ENCODE data around the gene CORO1C.

- TF ChIP-seq, protein P1, sequence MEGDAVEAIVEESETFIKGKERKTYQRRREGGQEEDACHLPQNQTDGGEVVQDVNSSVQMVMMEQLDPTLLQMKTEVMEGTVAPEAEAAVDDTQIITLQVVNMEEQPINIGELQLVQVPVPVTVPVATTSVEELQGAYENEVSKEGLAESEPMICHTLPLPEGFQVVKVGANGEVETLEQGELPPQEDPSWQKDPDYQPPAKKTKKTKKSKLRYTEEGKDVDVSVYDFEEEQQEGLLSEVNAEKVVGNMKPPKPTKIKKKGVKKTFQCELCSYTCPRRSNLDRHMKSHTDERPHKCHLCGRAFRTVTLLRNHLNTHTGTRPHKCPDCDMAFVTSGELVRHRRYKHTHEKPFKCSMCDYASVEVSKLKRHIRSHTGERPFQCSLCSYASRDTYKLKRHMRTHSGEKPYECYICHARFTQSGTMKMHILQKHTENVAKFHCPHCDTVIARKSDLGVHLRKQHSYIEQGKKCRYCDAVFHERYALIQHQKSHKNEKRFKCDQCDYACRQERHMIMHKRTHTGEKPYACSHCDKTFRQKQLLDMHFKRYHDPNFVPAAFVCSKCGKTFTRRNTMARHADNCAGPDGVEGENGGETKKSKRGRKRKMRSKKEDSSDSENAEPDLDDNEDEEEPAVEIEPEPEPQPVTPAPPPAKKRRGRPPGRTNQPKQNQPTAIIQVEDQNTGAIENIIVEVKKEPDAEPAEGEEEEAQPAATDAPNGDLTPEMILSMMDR (IDR thresholded peaks at IDR 0.05; ENCODE audit: low read depth, low read length, missing input control): no peak
- no peak for TF ChIP-seq GABPA (IDR thresholded peaks at IDR 0.05 in 1 of 2, conservative IDR thresholded peaks at IDR 0.05 in 1 of 2)
- TF ChIP-seq ZBTB33 (IDR thresholded peaks at IDR 0.05): no peak
- no peak for TF ChIP-seq EGR1 (IDR thresholded peaks at IDR 0.05; ENCODE audit: low read depth in 2 of 2)
- TF ChIP-seq ATF3 (IDR thresholded peaks at IDR 0.05): no peak
- TF ChIP-seq TAF1 (conservative IDR thresholded peaks at IDR 0.05): no peak
- no peak for TF ChIP-seq MAX (IDR thresholded peaks at IDR 0.05)
- TF ChIP-seq RAD21 (IDR thresholded peaks at IDR 0.05): no peak
- TF ChIP-seq JUND (IDR thresholded peaks at IDR 0.05): no peak
- TF ChIP-seq FOXA2 (IDR thresholded peaks at IDR 0.05): no peak
Observed at GRCh38 chr12:108670066-108670631, 61.2 kb downstream of the CORO1C start.

Measured in liver (tissue), 3 donors.